ENCODE data around the gene PDZK1IP1. TPM values are rescaled to one million over a fixed set of nuclear protein-coding genes. Genes with fewer than 3 reads are reported as not detected.

PDZK1IP1 gene
- total RNA-seq, 1 donor from 2014 or later = not detected

GRCh38 chr1:47137925-47138615, 51.8 kb downstream of the PDZK1IP1 start:
- intact Hi-C loops (cut with micrococcal nuclease) = no loop called here
- peaks cover 2% of the 10 kb centered on the region for H3K27me3 Mint-ChIP-seq
- H3K27ac Mint-ChIP-seq = no peak overlapping the region
- no peaks in the 10 kb centered on the region for H3K9me3 Mint-ChIP-seq
- ChIA-PET CTCF (no interaction called here), POLR2A (no interaction called here)
- TF ChIP-seq CTCF (IDR thresholded peaks at IDR 0.05) = no peak
- no peak overlapping the region for H3K4me3 Mint-ChIP-seq
- H3K4me1 Mint-ChIP-seq = no peaks in the 10 kb centered on the region
- ATAC-seq (ENCODE audit: low read depth) = no peak
- H3K36me3 Mint-ChIP-seq (ENCODE audit: low read depth) = no peaks in the 10 kb centered on the region
- DNase-seq = no peak

- intact Hi-C loops (cut with micrococcal nuclease) = no loop called here
- H3K36me3 Mint-ChIP-seq (ENCODE audit: low read depth) = no peaks in the 10 kb centered on the region
- ATAC-seq (ENCODE audit: low read depth) (no peak), DNase-seq (no peak)
- ChIA-PET CTCF (no interaction called here), POLR2A (no interaction called here)
- no peak within 1 kb of the TSS for H3K4me3 Mint-ChIP-seq
- peaks cover 2% of the 10 kb centered on the region for H3K9me3 Mint-ChIP-seq
- H3K4me1 Mint-ChIP-seq = no peaks in the 10 kb centered on the region
- H3K27me3 Mint-ChIP-seq = peaks cover 2% of the 10 kb centered on the region
- no peak within 1 kb of the TSS for H3K27ac Mint-ChIP-seq
- no peak for TF ChIP-seq CTCF (IDR thresholded peaks at IDR 0.05)
These were observed 52.6 kb downstream of the PDZK1IP1 start, which contains the start of gene CYP4A22 for GRCh38 chr1:47137198-47137597. Gene CYP4A22 (plus strand): TSS chr1:47137441. CDS start chr1:47137486, 45 bp downstream.

Other genes starting within 250 kb of the PDZK1IP1 start
- not detected in 2 replicates for gene CYP4A11, start 248.6 kb downstream of the PDZK1IP1 start, total RNA-seq
- not detected in 2 replicates for gene CYP4X1, start 166.4 kb downstream of the PDZK1IP1 start, total RNA-seq
- gene CYP4Z1, start 122.8 kb downstream of the PDZK1IP1 start, total RNA-seq = not detected in 2 replicates
- gene CYP4A22, start 52.6 kb downstream of the PDZK1IP1 start, total RNA-seq = not detected in 2 replicates
- not detected in 2 replicates for gene TAL1, start 42.2 kb upstream of the PDZK1IP1 start, total RNA-seq
- gene STIL, start 124.1 kb upstream of the PDZK1IP1 start, total RNA-seq = 2.6 and 4.2 TPM in 2 replicates
- 97.1 and 98.1 TPM in 2 replicates for gene CMPK1, start 143.8 kb upstream of the PDZK1IP1 start, total RNA-seq
- gene FOXE3, start 226.2 kb upstream of the PDZK1IP1 start, total RNA-seq = not detected in 2 replicates
- 0.10 and 0.20 TPM in 2 replicates for gene FOXD2, start 248.0 kb upstream of the PDZK1IP1 start, total RNA-seq